NCI-H526 (cell line): ENCODE results near the gene MRPL47.

Experiments
- DNase-seq, 2 experiments: peaks; one replicate each; lab custom pipeline; 2025; lab: John Stamatoyannopoulos, UW

The MRPL47 gene

DNA sequence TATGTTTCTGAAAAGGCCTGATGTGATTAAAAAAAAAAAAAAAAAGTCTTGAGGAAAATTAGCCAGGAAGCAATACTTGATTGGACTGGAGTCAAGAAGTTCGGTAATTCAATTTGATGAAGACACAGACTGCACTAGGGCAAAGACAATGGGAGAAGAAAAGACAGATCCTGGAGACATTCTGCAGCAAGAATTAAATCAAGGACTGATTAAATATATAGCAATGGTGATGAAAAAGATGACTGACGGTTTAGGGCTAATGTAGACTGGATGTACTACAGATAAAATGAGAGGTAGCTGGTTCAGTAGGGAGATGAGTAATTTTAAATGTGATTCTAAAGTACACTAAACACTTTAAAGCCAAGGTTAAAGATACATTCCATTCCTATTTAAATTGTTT is 13.8 kb downstream of the MRPL47 start:
- DNase-seq, result no peak

GRCh38 chr3:179589143-179589542 is 15.3 kb downstream of the MRPL47 start:
- DNase-seq, result no peak

DNA sequence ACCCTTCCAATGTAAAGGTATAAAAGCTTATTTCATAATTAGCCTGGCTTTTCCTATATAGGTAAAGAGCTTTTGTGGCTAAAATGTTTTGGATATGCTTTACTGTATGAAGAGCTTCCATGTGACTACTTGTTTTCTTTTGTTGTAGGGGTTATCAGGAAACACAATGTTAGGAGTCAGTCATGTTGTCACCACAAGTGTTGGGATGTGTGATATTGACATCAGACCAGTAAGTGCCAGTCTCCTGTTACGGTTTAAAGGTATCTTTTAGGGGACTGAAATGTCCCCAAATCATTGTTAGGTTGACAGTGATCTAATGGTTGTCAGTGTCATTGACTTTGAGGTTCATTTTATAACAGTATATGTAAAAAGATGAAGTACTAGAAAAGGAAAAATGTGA is 23.4 kb downstream of the MRPL47 start:
- no peak for DNase-seq

GRCh38 chr3:179565496-179565895 is 38.9 kb downstream of the MRPL47 start:
- no peak for DNase-seq

GRCh38 chr3:179563271-179563783 is 41.1 kb downstream of the MRPL47 start:
- DNase-seq, result peak; percentile 67 to 76

GRCh38 chr3:179562591-179563270 is 41.7 kb downstream of the MRPL47 start, which contains the start of gene ACTL6A:
Gene ACTL6A (plus strand): TSS chr3:179562926. CDS start chr3:179563093, 167 bp downstream.
- peak; percentile 99 for DNase-seq

GRCh38 chr3:179560791-179561190 is 43.6 kb downstream of the MRPL47 start:
- no peak for DNase-seq

DNA sequence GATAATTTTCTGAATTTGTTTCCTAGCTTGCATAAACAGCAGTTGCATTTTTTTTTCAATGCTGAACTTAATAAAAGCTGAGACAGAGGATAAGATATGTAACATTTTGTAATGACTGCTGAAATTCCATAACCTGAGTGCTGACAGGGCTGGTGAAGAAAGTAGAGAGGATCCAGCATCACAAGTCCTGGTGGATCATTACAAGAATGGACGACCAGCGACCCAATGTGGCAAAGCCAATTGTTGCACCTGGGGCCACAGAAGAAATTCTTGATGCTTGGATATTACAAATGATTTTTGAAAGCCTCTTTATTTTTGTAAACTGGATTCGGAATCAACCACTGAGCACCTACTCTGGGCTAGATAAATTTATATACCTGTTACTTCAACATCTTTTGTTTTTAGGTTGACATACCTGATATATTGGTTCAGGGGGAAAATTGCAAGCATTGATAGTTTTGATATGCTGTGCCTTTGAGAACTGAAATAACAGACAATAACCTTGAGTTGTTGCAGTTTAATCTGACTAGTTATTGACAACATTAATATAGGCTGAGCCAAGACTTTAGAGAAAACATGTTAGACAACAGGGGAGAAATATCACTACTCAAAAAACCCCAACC is 45.6 kb downstream of the MRPL47 start:
- DNase-seq, result peak in 1 of 2 experiments; percentile 76

DNA sequence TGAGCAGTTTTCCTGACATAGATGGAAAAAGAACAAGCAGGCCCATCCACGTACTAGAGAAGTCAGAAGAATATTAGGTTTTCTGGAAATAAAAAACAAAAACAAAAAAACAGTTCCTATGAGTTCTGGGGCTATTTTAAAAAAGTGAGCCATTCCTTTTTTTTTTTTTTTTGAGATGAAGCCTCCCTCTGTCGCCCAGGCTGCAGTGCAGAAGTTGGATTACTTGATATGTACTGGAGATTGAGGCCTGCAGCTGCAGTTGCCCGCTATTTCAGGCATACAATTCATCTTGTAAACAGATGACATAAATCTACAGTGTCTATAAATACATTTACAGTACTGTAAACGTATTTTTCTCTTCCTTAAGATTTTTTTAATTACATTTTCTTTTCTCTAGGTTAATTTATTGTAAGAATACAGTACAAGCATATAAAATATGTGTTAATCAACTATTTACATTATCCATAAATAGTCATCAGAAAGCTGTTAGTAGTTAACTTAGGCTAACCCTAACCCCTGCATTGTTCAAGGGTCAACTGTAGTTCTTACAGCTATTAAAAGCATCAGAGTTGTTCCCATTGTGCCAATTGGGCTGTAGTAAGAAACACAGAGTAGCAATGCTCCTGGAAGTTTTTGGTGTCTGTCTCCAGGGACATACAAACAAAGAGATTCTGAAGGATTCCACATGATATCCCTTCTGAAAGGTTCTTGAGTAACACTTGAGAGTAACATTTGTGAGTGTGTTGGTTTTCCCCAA is 52.9 kb downstream of the MRPL47 start:
- DNase-seq, result no peak

DNA sequence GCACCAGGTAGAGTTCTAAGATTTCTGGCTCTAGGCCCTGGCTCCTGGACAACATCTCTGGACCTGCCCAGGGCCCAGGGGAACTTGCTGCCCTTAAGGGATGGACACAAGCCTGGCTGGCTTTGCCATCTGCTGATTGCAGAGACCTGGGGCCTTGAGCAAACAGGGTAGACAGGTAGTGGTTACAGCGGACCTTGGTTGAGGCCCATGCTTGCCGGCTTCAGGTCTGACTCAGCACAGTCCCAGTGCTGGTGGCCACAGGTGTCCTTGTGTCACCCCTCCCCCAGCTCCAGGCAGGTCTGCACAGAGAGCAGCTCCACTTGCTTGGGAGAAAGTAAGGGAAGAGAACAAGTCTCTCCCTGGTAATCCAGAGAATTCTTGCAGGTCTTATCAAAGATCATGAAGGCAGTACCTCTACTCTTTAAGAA is 57.6 kb downstream of the MRPL47 start:
- no peak for DNase-seq

DNA sequence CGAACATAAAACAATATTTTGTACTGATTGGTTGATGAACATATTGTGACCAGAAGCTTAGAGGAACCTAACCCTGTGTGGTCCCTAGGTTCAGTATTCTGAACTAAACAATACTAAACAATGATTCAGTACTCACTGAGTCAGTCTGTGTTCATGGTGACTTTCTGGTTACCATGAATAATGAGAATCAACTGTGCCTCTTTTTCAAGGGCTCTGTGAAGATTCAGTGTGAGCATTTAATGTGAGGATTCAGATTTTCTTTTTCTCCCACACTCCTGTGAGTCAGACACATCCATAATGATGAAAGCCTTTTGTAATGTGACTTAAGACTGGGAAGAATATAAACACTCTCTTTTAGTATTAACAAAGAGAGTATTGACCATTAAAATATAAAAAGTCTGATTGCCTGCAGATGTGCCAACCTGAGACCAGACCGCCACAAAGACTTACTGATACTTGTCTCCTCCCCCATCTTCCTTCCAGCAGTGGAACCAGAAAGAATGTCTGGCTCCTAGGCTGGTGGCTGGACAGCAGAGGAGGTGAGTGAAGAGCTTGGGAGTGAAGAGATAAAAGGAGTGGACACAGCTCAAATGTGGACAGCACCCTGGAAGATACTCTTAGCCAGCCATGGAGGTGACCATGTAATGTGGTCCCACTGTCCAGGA is 59.3 kb downstream of the MRPL47 start:
- no peak for DNase-seq

- DNase-seq, result no peak
Measured at GRCh38 chr3:179542375-179542774, 62.1 kb downstream of the MRPL47 start.

GRCh38 chr3:179541596-179541995 is 62.8 kb downstream of the MRPL47 start:
- DNase-seq, result no peak

DNA sequence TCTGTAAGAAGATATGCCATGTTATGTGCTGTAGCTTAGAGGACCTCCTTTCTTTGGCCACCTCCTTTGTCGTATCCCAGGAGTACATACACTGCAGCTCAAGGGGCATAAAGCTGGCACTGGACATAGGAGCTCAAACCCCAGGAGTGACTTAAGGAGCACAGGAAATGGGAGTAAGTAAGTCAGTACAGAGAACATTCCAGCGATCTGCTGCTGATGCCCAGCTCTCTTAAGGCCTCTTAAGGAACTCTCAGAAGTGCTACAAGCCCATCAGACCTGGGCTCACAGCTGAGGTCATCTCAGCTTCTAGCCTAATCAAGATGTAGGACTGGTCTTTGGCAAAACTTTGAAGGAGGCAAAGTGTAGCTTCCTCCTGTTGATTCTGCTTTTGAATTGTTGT is 63.3 kb downstream of the MRPL47 start:
- DNase-seq, result no peak
